IMR-90 (cell line): ENCODE results near the gene MRPL33.

ENCODE experiments used
- CEBPB ChIP-seq: IDR thresholded peaks from 2 replicates; pipeline ENCODE4 v1.6.1; 2012; ENCODE audit warnings: low read depth, low read length, improper control_type of control experiment
- CHD1 ChIP-seq: IDR thresholded peaks from 2 replicates; pipeline ENCODE4 v1.6.1; 2012; ENCODE audit warnings: low read depth, low read length, improper control_type of control experiment
- CTCF ChIP-seq: conservative IDR thresholded peaks from 2 replicates; pipeline ENCODE4 v1.5.1; 2012; ENCODE audit warnings: mild to moderate bottlenecking, low read depth, low read length, improper control_type of control experiment
- ELK1 ChIP-seq: fragments of 150-350 bp; IDR thresholded peaks from 2 replicates; pipeline ENCODE4 v1.6.1; 2016; ENCODE audit warnings: low read depth, mild to moderate bottlenecking, low read length, moderate library complexity, borderline replicate concordance
- NFE2L2 ChIP-seq: fragments of 150-350 bp; IDR thresholded peaks from 2 replicates; pipeline ENCODE4 v1.6.1; 2016; ENCODE audit warnings: low read depth, mild to moderate bottlenecking, low read length
- POLR2A ChIP-seq: IDR thresholded peaks from 2 replicates; pipeline ENCODE4 v1.6.1; 2012; ENCODE audit warnings: mild to moderate bottlenecking, low read depth, low read length
- RAD21 ChIP-seq: IDR thresholded peaks from 2 replicates; pipeline ENCODE4 v1.6.1; 2012; ENCODE audit warnings: low read length, improper control_type of control experiment
- RFX5 ChIP-seq: IDR thresholded peaks from 2 replicates; pipeline ENCODE4 v1.8.0; 2012; ENCODE audit warnings: low read depth, mild to moderate bottlenecking, low read length, moderate library complexity
- SMC3 ChIP-seq: fragments of 150-350 bp; IDR thresholded peaks from 2 replicates; pipeline ENCODE4 v1.6.1; 2016; ENCODE audit warnings: low read depth, mild to moderate bottlenecking, antibody characterized with exemption, low read length, moderate library complexity
- TF ChIP-seq, protein P1 (sequence below): fragments of 150-350 bp; IDR thresholded peaks from 2 replicates; pipeline ENCODE4 v1.6.1; 2017; ENCODE audit warnings: mild to moderate bottlenecking, antibody characterized with exemption, low read length, low read depth

DNA sequence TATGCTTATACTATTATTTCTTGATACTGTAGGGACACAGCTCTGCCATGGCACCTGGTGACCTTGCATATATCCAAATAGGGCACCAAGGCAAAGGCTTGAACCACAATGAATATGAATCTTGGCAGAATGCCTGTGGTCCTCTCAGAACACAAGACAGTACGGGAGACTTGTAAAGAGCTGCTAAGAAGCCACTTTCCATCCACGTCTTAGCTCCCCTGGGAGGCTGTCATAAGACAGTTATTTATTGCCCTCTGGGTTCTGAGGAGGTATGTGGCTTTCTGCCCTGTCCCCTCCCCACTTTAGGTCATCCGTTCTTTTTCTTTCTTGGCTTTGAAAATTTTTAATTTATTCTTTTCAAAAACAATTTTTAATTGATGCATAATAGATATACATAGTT is 29.8 kb upstream of the MRPL33 start:
- TF ChIP-seq POLR2A: no peak
- TF ChIP-seq CTCF: no peak
- no peak for TF ChIP-seq CEBPB
- no peak for TF ChIP-seq SMC3
- no peak for TF ChIP-seq RFX5
- TF ChIP-seq, protein P1, sequence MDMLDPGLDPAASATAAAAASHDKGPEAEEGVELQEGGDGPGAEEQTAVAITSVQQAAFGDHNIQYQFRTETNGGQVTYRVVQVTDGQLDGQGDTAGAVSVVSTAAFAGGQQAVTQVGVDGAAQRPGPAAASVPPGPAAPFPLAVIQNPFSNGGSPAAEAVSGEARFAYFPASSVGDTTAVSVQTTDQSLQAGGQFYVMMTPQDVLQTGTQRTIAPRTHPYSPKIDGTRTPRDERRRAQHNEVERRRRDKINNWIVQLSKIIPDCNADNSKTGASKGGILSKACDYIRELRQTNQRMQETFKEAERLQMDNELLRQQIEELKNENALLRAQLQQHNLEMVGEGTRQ: no peak
- no peak for TF ChIP-seq ELK1
- no peak for TF ChIP-seq CHD1
- no peak for TF ChIP-seq NFE2L2
- no peak for TF ChIP-seq RAD21
